ENCODE results near the gene CISH.

Gene CISH

DNA sequence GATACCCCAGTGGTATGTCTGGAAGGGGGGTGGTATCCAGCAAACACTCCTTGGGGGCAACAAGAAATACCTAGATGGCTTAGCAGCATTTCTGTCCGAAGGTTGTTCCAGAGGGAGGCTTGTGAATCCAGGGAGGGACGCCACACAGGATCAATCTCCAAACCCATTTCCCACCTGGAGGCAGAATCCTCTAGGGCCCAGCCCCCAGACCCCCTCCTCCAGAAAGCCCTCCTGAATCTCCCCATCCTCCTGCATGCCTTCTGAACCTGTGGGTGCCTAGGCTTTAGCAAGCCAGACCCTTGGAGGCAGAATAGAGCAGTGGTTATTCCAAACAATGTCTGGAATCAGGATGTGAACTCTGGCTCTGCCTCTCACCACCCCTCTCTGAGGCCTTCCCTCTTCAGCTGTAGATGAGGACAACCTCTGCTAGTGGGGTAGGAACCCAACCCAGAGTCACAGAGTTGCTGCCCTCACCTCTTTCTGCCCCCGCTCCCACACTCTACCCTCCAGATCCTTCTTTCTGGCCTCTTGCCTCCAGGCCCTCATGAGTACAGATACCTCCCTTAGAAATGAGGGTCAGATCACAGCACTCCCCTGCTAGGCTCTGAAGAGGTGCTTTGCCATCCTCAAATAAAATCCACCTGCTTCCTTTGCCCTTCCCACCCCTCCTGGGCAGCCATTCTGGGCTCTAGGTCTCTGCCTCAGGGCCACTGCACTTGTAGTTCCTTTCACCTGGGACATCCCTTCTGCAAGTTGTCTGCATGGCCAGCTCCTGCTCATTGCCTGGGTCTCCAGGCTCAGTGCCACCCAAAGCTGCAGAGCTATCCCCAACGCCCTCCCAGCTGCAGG lies 8.1 kb downstream of the CISH start:
- TF ChIP-seq CTCF (IDR thresholded peaks at IDR 0.05; ENCODE audit: low read depth, low read length) = no peak
- H3K9me3 ChIP-seq (ENCODE audit: severe bottlenecking) = no peaks in the 10 kb centered on the region
- no peak overlapping the region for H3K27ac ChIP-seq
- H3K27me3 ChIP-seq (ENCODE audit: insufficient read depth, low read depth, severe bottlenecking) = no peaks in the 10 kb centered on the region
- no peak overlapping the region for H3K4me3 ChIP-seq (ENCODE audit: low read depth, low read length)
- H3K36me3 ChIP-seq = peaks cover 24% of the 10 kb centered on the region
- DNase-seq = no peak

DNA sequence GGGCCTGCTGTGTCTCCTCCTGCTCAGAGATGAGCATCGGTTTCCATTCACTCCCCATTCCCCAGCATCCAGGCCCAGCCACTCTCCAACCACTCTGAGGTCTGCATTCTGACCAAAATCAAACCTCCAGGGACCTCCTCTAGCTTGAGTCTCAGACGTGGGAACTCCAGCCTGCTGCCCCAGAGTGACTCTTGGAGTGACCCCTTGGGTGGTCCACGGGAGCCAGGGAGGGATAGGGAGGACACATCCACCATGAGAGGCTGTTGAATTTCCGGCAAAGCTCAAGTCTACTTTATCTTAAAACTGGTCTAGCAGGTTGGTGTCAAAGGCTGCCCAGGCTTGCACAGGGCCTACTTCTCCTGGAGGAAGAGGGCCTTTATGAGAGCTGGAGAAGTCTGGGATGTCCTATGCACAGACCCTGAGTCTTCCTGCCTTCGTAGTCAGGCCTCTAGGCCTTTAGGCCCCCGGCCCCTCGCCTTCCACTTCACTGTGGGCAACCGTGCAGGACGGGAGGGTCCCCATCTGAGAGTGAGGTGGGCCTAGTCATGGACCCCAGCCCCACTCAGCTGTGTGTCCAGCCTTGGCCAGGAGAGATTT lies 8.9 kb downstream of the CISH start:
- no peaks in the 10 kb centered on the region for H3K27me3 ChIP-seq (ENCODE audit: insufficient read depth, low read depth, severe bottlenecking)
- H3K4me3 ChIP-seq (ENCODE audit: low read depth, low read length) = no peak overlapping the region
- peaks cover 17% of the 10 kb centered on the region for H3K36me3 ChIP-seq
- no peaks in the 10 kb centered on the region for H3K9me3 ChIP-seq (ENCODE audit: severe bottlenecking)
- DNase-seq = no peak
- no peak overlapping the region for H3K27ac ChIP-seq
- TF ChIP-seq CTCF (IDR thresholded peaks at IDR 0.05; ENCODE audit: low read depth, low read length) = no peak

DNA sequence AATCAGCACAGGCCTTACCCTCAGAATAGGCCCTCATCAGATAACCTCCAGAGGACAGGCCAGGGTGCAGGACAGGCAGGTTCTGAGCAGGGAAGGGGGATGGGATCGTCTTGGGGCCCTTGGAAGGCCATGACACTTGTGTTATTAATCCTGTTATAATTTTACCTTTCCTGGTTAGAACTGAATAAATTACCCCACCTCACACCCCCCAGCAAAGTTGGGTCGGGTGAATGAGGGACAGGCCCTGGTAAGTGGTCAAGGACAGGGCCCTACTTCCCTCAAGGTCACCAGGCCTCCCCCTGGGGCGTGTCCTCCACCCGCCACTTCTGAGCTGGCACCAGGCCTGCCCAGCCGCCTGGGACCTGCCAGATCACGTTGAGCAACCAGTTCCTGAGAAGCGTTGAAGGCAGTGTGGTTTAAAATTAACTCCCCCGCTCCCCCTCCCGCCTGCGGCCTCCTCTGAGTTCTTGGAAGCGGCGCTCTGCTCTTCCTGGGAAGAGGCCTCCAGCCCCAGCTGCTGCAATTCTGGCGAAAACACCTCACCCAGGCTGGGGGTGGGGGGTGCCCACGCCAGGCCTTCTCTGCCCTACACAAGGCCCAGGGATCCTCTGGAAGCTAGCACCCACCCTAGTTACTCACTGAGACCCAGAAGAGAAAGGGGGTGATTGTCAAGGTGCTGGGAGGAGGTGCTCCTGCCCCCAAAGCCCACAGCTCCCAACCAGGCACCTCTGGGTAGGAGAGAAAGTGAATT lies 10.6 kb downstream of the CISH start:
- Histone ChIP-seq H3K9me3 (ENCODE audit: severe bottlenecking) (no peaks in the 10 kb centered on the region), H3K4me3 (ENCODE audit: low read depth, low read length) (no peak overlapping the region), H3K27ac (peak overlapping the region; percentile 44), H3K36me3 (peaks cover 1% of the 10 kb centered on the region; the same call in 1 of the 2 replicates), H3K27me3 (ENCODE audit: insufficient read depth, low read depth, severe bottlenecking) (no peaks in the 10 kb centered on the region)
- no peak for TF ChIP-seq CTCF (IDR thresholded peaks at IDR 0.05; ENCODE audit: low read depth, low read length)
- DNase-seq = peak; percentile 44

GRCh38 chr3:50600141-50600753 lies 11.3 kb downstream of the CISH start:
- no peak for DNase-seq
- no peak overlapping the region for H3K4me3 ChIP-seq (ENCODE audit: low read depth, low read length)

DNA sequence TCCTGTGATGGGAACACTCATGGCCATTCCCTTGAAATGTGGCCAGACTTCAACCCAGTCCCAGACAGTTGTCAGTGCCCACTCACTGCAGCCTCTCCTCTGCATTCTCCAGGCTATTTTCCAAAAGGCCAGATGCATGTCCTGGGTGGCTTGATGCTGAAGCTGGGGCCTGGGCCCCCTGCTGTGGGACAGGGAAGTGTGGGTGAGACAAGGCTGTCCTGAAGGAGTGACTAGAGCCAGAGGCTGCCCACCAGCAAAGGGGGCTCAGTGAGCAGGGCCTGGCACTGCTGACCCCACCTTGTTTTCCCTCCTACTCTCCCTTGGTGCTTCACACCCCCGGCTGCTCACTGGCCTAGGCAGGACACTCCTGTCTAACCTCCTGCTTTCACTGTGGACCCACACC lies 11.9 kb downstream of the CISH start:
- Histone ChIP-seq H3K4me3 (ENCODE audit: low read depth, low read length) (no peak overlapping the region), H3K9me3 (ENCODE audit: severe bottlenecking) (no peaks in the 10 kb centered on the region), H3K36me3 (no peaks in the 10 kb centered on the region), H3K27me3 (ENCODE audit: insufficient read depth, low read depth, severe bottlenecking) (no peaks in the 10 kb centered on the region), H3K27ac (no peak overlapping the region)
- no peak for DNase-seq
- no peak for TF ChIP-seq CTCF (IDR thresholded peaks at IDR 0.05; ENCODE audit: low read depth, low read length)

More at GRCh38 chr3:50600141-50600753, 11.3 kb downstream of the CISH start:
- H3K36me3 ChIP-seq = no peaks in the 10 kb centered on the region
- H3K27me3 ChIP-seq (ENCODE audit: insufficient read depth, low read depth, severe bottlenecking) = no peaks in the 10 kb centered on the region
- no peak overlapping the region for H3K27ac ChIP-seq
- no peaks in the 10 kb centered on the region for H3K9me3 ChIP-seq (ENCODE audit: severe bottlenecking)
- TF ChIP-seq CTCF (IDR thresholded peaks at IDR 0.05; ENCODE audit: low read depth, low read length) = no peak
